Calu3 (cell line): ENCODE data around the gene ZNF668. TPM values are rescaled to one million over a fixed set of nuclear protein-coding genes. Genes with fewer than 3 reads are reported as not detected.

Experiments
- BruUV-seq: library from RNA; stranded (reverse); fragments of 400-500 nt; replicated peaks from 2 replicates; lab custom pipeline; 2021; lab: Mats Ljungman, UMichigan
- CTCF ChIA-PET: fragments of 300-600 bp; sonication (Branson Sonifier 250); formaldehyde crosslinking; loops from one replicate; lab custom pipeline; 2022; ENCODE audit warnings: antibody characterized with exemption; lab: Charles Lee
- DNase-seq: peaks from one replicate; pipeline ENCODE4 v3.0.0; 2022
- H3K27ac Mint-ChIP-seq: one replicate; pipeline ENCODE4 v1.8.0; 2022; ENCODE audit warnings: mixed read lengths; ENCODE audit not compliant: unreplicated experiment
- H3K27me3 Mint-ChIP-seq: one replicate; pipeline ENCODE4 v1.8.0; 2022; ENCODE audit warnings: mixed read lengths; ENCODE audit not compliant: unreplicated experiment
- H3K36me3 Mint-ChIP-seq: one replicate; pipeline ENCODE4 v1.8.0; 2022; ENCODE audit warnings: mild to moderate bottlenecking, moderate library complexity, mixed read lengths; ENCODE audit not compliant: insufficient read depth, unreplicated experiment
- H3K4me1 Mint-ChIP-seq: one replicate; pipeline ENCODE4 v1.8.0; 2022; ENCODE audit warnings: mild to moderate bottlenecking, low read depth, mixed read lengths; ENCODE audit not compliant: unreplicated experiment
- H3K4me3 Mint-ChIP-seq: one replicate; pipeline ENCODE4 v1.8.0; 2022; ENCODE audit warnings: mild to moderate bottlenecking, low read depth, moderate library complexity, mixed read lengths; ENCODE audit not compliant: unreplicated experiment
- H3K9me3 Mint-ChIP-seq: one replicate; pipeline ENCODE4 v1.8.0; 2022; ENCODE audit warnings: low read depth, mixed read lengths; ENCODE audit not compliant: unreplicated experiment
- intact Hi-C: fragments of 100-400 bp; cut with micrococcal nuclease; formaldehyde crosslinking; loops from one replicate; pipeline ENCODE4 v1.10.0; 2022; ENCODE audit not compliant: unreplicated experiment
- total RNA-seq: library from RNA; stranded (reverse); gene quantifications from 2 replicates; pipeline ENCODE4 v1.2.3, GENCODE V29; 2022
- TF ChIP-seq, protein P1 (sequence below): fragments of 200-600 bp; IDR thresholded peaks from one replicate; pipeline ENCODE4 v1.8.0; 2022; ENCODE audit warnings: antibody characterized with exemption; ENCODE audit not compliant: unreplicated experiment

Gene ZNF668
- total RNA-seq, 1 experiment from 2014 or later = 12.5 TPM

DNA sequence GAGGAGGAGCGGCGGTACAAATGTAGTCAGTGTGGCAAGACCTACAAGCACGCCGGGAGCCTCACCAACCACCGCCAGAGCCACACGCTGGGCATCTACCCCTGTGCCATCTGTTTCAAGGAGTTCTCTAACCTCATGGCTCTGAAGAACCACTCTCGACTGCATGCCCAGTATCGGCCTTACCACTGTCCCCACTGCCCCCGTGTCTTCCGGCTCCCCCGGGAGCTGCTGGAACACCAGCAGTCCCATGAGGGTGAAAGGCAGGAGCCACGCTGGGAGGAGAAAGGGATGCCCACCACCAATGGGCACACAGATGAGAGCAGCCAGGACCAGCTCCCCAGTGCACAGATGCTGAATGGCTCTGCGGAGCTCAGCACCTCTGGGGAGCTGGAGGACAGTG, 3.0 kb upstream of the ZNF668 start:
- Mint-ChIP-seq H3K27me3 (no peaks in the 10 kb centered on the region), H3K36me3 (peaks cover 67% of the 10 kb centered on the region), H3K27ac (no peak overlapping the region), H3K4me3 (no peak overlapping the region), H3K9me3 (no peaks in the 10 kb centered on the region), H3K4me1 (peaks cover 18% of the 10 kb centered on the region)
- CTCF ChIA-PET = no interaction called here
- no TSS peak for BruUV-seq
- intact Hi-C loops = no loop called here
- no peak for DNase-seq
- TF ChIP-seq, protein P1, sequence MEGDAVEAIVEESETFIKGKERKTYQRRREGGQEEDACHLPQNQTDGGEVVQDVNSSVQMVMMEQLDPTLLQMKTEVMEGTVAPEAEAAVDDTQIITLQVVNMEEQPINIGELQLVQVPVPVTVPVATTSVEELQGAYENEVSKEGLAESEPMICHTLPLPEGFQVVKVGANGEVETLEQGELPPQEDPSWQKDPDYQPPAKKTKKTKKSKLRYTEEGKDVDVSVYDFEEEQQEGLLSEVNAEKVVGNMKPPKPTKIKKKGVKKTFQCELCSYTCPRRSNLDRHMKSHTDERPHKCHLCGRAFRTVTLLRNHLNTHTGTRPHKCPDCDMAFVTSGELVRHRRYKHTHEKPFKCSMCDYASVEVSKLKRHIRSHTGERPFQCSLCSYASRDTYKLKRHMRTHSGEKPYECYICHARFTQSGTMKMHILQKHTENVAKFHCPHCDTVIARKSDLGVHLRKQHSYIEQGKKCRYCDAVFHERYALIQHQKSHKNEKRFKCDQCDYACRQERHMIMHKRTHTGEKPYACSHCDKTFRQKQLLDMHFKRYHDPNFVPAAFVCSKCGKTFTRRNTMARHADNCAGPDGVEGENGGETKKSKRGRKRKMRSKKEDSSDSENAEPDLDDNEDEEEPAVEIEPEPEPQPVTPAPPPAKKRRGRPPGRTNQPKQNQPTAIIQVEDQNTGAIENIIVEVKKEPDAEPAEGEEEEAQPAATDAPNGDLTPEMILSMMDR = no peak

DNA sequence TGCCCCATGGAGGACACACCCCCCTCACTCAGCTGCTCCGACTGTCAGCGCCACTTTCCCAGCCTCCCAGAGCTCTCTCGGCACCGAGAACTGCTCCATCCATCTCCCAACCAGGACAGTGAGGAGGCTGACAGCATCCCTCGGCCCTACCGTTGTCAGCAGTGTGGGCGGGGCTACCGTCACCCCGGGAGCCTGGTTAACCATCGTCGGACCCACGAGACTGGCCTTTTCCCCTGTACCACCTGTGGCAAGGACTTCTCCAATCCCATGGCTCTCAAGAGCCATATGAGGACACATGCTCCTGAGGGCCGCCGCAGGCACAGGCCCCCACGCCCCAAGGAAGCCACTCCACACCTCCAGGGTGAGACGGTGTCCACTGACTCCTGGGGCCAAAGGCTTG, 2.3 kb upstream of the ZNF668 start:
- peaks cover 63% of the 10 kb centered on the region for H3K36me3 Mint-ChIP-seq
- TF ChIP-seq, protein P1 = no peak
- DNase-seq = no peak
- H3K27me3 Mint-ChIP-seq = no peaks in the 10 kb centered on the region
- H3K4me1 Mint-ChIP-seq = peaks cover 26% of the 10 kb centered on the region
- H3K27ac Mint-ChIP-seq = no peak overlapping the region
- intact Hi-C loops = no loop called here
- no TSS peak for BruUV-seq
- H3K9me3 Mint-ChIP-seq = no peaks in the 10 kb centered on the region
- CTCF ChIA-PET = no interaction called here
- H3K4me3 Mint-ChIP-seq = no peak overlapping the region

DNA sequence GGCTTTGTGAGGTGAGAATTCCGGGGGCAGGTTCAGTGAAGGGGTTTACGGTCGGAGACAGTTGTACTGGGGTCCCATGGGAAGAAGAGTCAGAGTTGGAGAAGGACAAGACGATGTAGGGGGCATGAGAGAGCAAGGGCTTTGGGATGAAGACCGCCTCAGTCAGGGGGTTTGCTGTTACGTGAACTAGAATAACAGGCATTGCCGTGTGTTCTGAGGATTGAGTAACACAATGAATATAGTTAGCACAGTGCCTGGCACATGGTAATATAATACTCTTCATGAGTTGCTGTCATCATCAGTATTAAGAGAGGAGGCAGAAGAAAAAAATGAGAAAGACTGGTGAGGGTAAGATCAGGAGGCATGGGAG, 759 bp upstream of the ZNF668 start:
- BruUV-seq = no TSS peak
- Mint-ChIP-seq H3K27ac (peak overlapping the region; percentile 89), H3K4me1 (peaks cover 26% of the 10 kb centered on the region), H3K36me3 (peaks cover 48% of the 10 kb centered on the region), H3K27me3 (no peaks in the 10 kb centered on the region), H3K4me3 (peak overlapping the region; percentile 88), H3K9me3 (no peaks in the 10 kb centered on the region)
- no peak for DNase-seq
- intact Hi-C loops = loop anchor here (1.0 to 5.0 kb wide), 4 partner anchors 20 to 89 kb away; partner anchors contain the start of genes HSD3B7, KAT8 and VKORC1
- TF ChIP-seq, protein P1 = no peak
- CTCF ChIA-PET = interaction anchor here (0.8 to 2.4 kb wide), 6 partner anchors 17 to 259 kb away, joined by 3 to 20 read pairs (median 4); partner anchors contain the start of gene HSD3B7

DNA sequence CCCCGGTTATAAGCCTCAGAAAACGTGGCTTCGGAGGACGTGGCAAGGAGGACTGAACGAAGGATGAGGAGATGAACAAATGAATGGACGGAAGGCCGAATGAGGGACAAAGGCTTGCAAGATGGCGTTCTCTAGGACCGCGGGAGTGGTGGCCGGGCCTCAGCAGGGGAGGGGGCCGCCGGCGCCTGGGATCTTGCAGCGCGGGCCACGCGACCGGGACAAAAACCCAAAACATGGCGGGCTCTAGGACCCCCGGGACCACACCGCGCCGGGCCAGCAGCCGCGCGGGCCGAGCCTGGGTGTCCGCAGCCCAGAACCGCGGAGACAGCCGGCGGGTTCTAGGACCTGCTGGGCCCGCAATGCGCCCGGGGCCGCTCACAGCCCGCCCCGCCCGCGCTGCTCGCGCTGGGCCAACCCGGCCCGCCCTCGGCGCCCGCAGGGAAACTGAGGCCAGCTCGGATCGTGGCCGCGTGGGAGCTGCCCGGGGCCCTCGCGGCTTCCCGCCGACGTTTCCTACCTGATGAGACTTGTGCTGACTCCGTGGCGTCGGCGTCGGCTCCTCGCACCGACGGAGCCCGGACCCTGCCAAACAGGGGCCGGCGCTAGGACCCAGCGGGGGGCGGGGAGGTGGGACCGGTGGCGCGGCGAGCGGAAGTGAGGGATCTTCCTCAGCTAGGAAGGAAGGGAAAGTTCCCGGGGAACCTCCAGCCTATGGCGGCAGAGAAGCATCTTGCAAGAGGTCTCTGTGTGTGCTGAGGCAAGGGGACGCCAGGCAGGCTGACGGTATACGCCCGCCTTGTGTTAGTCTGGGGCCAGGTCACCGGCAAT, 684 bp downstream of the ZNF668 start:
- H3K4me3 Mint-ChIP-seq = peak overlapping the region; percentile 88
- intact Hi-C loops = loop anchor here (5.0 kb wide), 1 partner anchor 69 kb away; no protein-coding TSS in a partner anchor
- CTCF ChIA-PET = interaction anchor here (0.6 to 2.4 kb wide), 6 partner anchors 16 to 88 kb away, joined by 3 to 20 read pairs (median 4); partner anchors contain the start of gene HSD3B7
- peaks cover 42% of the 10 kb centered on the region for H3K36me3 Mint-ChIP-seq
- H3K27ac Mint-ChIP-seq = peak overlapping the region; percentile 89
- TF ChIP-seq, protein P1 = no peak
- no peaks in the 10 kb centered on the region for H3K27me3 Mint-ChIP-seq
- no TSS peak for BruUV-seq
- no peaks in the 10 kb centered on the region for H3K9me3 Mint-ChIP-seq
- peak; percentile 96 for DNase-seq
- peaks cover 26% of the 10 kb centered on the region for H3K4me1 Mint-ChIP-seq
